HG03159 (cell line): ENCODE data around the gene CHPF.

Source experiments
- ATAC-seq: cut with Tn5 transposase; IDR thresholded peaks from one replicate; pipeline ENCODE4 v1.9.1; 2021; ENCODE audit warnings: mild to moderate bottlenecking, moderate library complexity; ENCODE audit not compliant: unreplicated experiment

The CHPF gene

GRCh38 chr2:219552382-219553167 lies 9.0 kb upstream of the CHPF start:
- ATAC-seq: peak; percentile 90

GRCh38 chr2:219551441-219552381 lies 8.1 kb upstream of the CHPF start:
- ATAC-seq: peak; percentile 22

- ATAC-seq: no peak
These were observed 6.0 kb upstream of the CHPF start for GRCh38 chr2:219549619-219550018.

- no peak for ATAC-seq
These were observed 5.4 kb upstream of the CHPF start for GRCh38 chr2:219548990-219549389.

GRCh38 chr2:219547621-219548020 lies 4.0 kb upstream of the CHPF start:
- ATAC-seq: no peak

GRCh38 chr2:219545943-219546352 lies 2.3 kb upstream of the CHPF start:
- no peak for ATAC-seq

GRCh38 chr2:219545295-219545942 lies 1.8 kb upstream of the CHPF start:
- no peak for ATAC-seq

GRCh38 chr2:219544567-219544966 lies 958 bp upstream of the CHPF start:
- ATAC-seq: no peak

- peak; percentile 39 for ATAC-seq
These were observed 546 bp downstream of the CHPF start for GRCh38 chr2:219542931-219543595.

GRCh38 chr2:219541611-219542180 lies 1.9 kb downstream of the CHPF start:
- peak; percentile 49 for ATAC-seq

GRCh38 chr2:219540784-219541504 lies 2.7 kb downstream of the CHPF start:
- no peak for ATAC-seq

GRCh38 chr2:219539926-219540678 lies 3.5 kb downstream of the CHPF start:
- no peak for ATAC-seq

GRCh38 chr2:219538956-219539788 lies 4.4 kb downstream of the CHPF start:
- no peak for ATAC-seq

- no peak for ATAC-seq
These were observed 5.1 kb downstream of the CHPF start for GRCh38 chr2:219538504-219538951.

GRCh38 chr2:219537657-219538488 lies 5.7 kb downstream of the CHPF start:
- no peak for ATAC-seq

- ATAC-seq: no peak
These were observed 6.6 kb downstream of the CHPF start for GRCh38 chr2:219536967-219537366.

GRCh38 chr2:219536425-219536824 lies 7.2 kb downstream of the CHPF start:
- ATAC-seq: no peak
